GM12874 (cell line): ENCODE measurements around the gene DUSP10.

Experiments
- CTCF ChIP-seq: IDR thresholded peaks from 2 replicates; pipeline ENCODE4 v1.5.1; 2011; ENCODE audit warnings: low read depth, mild to moderate bottlenecking, control low read depth, low read length, moderate library complexity; ENCODE audit not compliant: insufficient read depth

DUSP10 gene

GRCh38 chr1:221775206-221775605, 33.3 kb upstream of the DUSP10 start:
- no peak for TF ChIP-seq CTCF

GRCh38 chr1:221774054-221774842, 32.4 kb upstream of the DUSP10 start:
- TF ChIP-seq CTCF, result no peak

GRCh38 chr1:221773383-221773782, 31.5 kb upstream of the DUSP10 start:
- no peak for TF ChIP-seq CTCF

GRCh38 chr1:221772117-221772516, 30.2 kb upstream of the DUSP10 start:
- TF ChIP-seq CTCF, result no peak

- TF ChIP-seq CTCF, result no peak
Measured at GRCh38 chr1:221768444-221769066, 26.7 kb upstream of the DUSP10 start.

- TF ChIP-seq CTCF, result no peak
Measured at GRCh38 chr1:221766210-221766609, 24.3 kb upstream of the DUSP10 start.

- no peak for TF ChIP-seq CTCF
Measured at GRCh38 chr1:221765527-221765926, 23.6 kb upstream of the DUSP10 start.
